Stimulated activated CD4-positive, alpha-beta T cell treated with anti-CD3 and anti-CD28 coated beads, Interleukin-12 subunit alpha, Interleukin-12 subunit beta, amount 100 ng/mL, for 4 hours (primary cell): ENCODE data around the gene GID4.

Experiments used
- DNase-seq: peaks from one replicate; pipeline ENCODE4 v3.0.0-alpha.2; 2020

Gene GID4

GRCh38 chr17:18105595-18105994 is 66.4 kb downstream of the GID4 start:
- no peak for DNase-seq

DNA sequence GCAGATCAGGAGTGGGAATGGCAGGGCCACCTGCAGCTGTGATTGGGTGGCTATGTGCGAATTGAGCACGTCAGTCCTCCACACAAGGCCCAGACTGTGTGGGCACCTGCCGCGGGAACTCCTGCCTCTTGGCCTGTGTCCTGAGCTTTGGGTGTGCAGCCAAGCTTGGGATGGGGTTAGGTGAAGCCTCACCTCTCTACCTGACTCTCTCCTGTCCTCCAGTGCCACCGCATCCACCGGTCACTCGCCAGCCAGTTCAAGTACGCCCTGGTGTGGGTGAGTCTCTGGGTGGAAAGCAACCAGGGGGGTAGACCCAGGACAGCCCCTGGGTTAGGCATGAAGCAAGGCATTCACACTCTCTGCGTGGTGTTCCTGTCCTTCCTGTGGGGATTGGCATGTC is 67.0 kb downstream of the GID4 start:
- DNase-seq = no peak

- no peak for DNase-seq
Measured at GRCh38 chr17:18107061-18107790, 68.0 kb downstream of the GID4 start.

GRCh38 chr17:18107971-18108370 is 68.8 kb downstream of the GID4 start:
- no peak for DNase-seq

DNA sequence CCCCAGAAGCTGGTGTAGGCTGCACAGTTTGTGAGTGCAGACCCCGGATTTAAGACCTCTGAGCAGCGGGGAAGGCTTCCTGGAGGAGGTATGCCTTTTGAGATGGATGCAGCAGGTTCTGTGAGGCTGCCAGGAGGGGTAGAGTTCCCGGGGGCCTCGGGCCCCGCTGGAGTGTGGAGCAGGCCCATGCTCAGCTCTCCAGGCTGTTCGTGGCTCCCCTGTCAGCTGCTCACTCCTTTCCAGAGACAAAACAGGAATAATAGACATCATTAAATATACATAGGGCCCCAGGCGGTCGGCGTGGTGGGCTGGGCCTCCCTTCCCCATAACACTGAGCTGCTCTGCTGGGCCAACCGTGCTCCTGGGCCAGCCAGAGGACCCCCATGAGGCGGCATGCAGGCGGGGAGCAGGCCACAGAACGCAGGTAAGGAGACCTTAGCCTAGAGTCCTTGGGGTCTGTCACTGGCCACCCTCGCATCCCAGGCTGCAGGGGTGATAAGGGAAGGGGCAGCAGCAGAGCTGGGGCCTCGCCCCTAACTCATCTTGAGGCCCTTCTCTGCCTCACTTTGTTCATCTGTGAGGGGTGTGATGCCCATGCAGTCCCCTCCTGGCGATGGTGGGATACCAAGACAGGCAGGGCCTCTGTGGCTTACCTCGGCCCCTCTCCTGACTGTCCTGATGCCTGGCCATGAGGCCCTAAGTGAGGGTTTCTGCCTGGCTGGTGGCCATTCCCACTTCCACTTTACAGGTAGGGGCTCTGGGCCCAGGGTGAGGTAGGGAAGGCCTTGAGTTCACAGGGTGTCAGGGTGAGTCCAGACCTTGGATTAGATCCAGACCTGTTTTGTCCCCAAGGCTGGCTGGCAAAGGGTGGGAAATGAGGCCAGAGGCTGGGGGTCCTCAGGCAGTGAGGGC is 69.4 kb downstream of the GID4 start, which contains the start of gene MYO15A:
Gene MYO15A (plus strand): TSS at position 356 of the 912 bp plus-strand sequence. CDS start 10,045 bp downstream, outside the sequence.
- DNase-seq = no peak

GRCh38 chr17:18109935-18110485 is 70.8 kb downstream of the GID4 start:
- DNase-seq = no peak

DNA sequence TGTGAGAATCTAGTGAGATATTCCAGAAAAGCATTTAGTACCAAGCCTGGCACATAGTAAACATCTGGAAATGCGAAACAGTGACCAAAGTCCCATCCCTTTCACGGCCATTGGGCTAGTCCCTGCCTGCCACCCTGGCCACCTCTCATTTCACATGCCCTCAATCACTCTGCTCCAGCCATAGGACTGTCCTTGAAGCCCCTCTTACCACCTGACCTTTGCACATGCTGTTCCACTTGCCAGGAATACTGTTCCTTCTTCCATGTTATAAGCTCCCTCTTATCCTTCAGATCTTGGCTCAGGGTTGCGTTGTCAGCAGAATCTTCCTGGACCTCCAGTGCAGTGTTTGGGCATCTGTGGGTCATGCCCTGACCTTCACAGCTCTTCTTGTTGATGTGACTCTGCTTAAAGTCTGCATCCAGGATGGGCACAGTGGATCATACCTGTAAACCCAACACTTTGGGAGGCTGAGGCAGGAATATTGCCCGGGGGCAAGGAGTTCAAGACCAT is 71.5 kb downstream of the GID4 start:
- no peak for DNase-seq

DNA sequence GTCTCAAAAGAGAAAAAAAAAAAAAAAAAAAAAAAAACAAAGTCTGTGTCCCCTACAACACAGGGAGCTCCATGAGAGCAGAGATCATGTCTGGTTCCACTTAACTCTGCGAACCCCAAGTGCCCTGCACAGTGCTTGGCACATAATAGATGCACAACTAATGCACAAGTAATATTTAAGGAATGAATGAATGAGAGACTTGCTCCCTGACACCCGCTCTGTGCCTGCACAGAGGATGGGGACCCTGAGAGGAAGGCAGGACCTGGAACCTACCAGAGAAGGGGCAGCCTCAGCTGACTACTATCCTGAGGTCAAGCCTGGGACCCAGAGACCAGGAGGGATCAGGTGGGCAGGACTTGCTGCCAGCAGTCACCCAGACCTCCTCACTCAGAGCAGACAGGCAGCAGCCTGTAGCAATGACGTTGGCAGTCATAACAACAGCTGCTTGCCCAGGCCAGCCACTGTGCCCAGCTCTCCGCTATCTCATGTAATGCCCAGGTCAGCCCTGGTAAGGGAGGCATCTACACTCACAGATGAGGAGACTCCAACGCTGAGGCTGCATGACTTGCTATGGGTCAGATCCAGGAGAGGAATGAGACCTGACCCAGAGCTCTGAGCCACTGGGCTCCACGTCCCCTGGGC is 72.2 kb downstream of the GID4 start:
- no peak for DNase-seq

- DNase-seq = no peak
Measured at GRCh38 chr17:18115517-18115916, 76.3 kb downstream of the GID4 start.

DNA sequence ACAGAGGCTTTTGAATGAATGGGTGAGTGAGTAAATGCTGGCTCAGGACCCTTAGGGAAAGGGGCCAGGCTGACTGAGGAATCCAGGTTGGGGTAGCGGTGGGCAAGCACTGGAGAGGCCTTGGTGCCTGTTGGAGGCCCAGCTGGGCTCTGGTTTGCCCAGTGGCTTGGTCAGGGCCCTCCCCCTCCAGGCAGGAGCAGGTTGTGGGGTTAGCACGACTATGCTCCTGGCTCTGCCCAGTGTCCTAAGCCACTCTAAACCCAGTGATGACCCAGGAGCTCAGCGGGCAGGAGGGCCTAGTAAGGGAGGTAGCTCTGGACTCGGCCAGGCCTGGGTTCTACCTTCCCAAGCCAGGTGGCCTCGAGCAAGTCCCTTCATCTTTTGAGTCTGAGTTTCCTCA is 76.9 kb downstream of the GID4 start:
- no peak for DNase-seq

GRCh38 chr17:18117533-18117932 is 78.3 kb downstream of the GID4 start:
- no peak for DNase-seq
